Mammary epithelial cell (primary cell): ENCODE measurements around the gene MYOZ1.

Experiments
- EZH2 ChIP-seq: IDR thresholded peaks from 2 replicates; pipeline ENCODE4 v1.6.1; 2012; ENCODE audit warnings: low read length, inconsistent platforms, borderline replicate concordance
- TF ChIP-seq, protein P1 (sequence below), 2 donors: IDR thresholded peaks in 1 of 2; conservative IDR thresholded peaks in 1 of 2; 2 replicates each; pipeline ENCODE4 v1.5.1; 2011 to 2012; ENCODE audit warnings: inconsistent platforms in 2 of 2, low read length in 2 of 2, mild to moderate bottlenecking in 2 of 2, control low read depth in 1 of 2, low read depth in 1 of 2; ENCODE audit not compliant: insufficient read depth in 1 of 2; ENCODE audit errors: extremely low read depth in 1 of 2

DNA sequence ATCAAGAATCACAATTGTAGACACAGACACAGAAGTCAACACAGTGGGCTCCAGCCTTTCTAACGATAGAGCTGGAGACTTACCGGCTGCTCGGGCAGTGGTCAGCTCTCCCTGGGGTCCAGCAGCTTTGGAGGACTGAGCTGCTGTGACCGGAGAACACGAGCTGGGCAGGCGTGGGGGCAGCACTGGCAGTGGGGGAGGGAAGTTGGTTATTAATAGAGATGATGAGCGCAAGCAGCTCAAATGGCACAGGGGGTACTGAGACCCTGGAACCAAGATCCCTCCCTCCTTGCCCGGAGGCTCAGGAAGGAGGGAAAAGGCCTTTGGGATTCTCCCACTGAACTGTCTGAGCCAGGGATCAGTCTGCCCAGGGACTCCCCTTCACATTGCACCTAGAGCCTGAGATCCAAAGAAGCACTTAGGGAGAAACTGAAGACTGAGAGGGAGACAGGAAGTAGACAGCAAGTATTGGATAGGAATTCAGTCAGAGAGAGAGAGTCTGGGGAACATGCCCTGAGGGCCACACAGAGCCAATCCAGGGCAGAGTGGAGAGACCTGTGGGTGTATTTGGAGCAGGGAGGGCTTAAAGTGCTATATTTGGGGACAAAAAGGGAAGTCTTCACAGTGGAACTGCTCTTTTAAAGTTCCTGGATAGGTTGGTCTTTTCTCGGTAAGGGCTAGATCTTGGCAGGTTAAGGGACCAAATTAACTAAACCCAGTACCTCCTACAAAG lies at the start of gene MYOZ1:
- no peak for TF ChIP-seq EZH2
- TF ChIP-seq, protein P1, sequence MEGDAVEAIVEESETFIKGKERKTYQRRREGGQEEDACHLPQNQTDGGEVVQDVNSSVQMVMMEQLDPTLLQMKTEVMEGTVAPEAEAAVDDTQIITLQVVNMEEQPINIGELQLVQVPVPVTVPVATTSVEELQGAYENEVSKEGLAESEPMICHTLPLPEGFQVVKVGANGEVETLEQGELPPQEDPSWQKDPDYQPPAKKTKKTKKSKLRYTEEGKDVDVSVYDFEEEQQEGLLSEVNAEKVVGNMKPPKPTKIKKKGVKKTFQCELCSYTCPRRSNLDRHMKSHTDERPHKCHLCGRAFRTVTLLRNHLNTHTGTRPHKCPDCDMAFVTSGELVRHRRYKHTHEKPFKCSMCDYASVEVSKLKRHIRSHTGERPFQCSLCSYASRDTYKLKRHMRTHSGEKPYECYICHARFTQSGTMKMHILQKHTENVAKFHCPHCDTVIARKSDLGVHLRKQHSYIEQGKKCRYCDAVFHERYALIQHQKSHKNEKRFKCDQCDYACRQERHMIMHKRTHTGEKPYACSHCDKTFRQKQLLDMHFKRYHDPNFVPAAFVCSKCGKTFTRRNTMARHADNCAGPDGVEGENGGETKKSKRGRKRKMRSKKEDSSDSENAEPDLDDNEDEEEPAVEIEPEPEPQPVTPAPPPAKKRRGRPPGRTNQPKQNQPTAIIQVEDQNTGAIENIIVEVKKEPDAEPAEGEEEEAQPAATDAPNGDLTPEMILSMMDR (conservative IDR thresholded peaks at IDR 0.05 in 1 of 2, IDR thresholded peaks at IDR 0.05 in 1 of 2; ENCODE audit: extremely low read depth in 1 of 2, insufficient read depth in 1 of 2, low read depth in 1 of 2, low read length in 2 of 2) = no peak
